Measurements from ENCODE around the gene C4orf50. TPM values are rescaled to one million over a fixed set of nuclear protein-coding genes. Genes with fewer than 3 reads are reported as not detected.
A peak's percentile ranks its signal among the peaks of the same experiment; 100 is the strongest.

C4orf50 gene
- total and polyA plus RNA-seq, 7 donors, result under 0.01 to 0.83 (median 0.43) TPM; not detected in 1

DNA sequence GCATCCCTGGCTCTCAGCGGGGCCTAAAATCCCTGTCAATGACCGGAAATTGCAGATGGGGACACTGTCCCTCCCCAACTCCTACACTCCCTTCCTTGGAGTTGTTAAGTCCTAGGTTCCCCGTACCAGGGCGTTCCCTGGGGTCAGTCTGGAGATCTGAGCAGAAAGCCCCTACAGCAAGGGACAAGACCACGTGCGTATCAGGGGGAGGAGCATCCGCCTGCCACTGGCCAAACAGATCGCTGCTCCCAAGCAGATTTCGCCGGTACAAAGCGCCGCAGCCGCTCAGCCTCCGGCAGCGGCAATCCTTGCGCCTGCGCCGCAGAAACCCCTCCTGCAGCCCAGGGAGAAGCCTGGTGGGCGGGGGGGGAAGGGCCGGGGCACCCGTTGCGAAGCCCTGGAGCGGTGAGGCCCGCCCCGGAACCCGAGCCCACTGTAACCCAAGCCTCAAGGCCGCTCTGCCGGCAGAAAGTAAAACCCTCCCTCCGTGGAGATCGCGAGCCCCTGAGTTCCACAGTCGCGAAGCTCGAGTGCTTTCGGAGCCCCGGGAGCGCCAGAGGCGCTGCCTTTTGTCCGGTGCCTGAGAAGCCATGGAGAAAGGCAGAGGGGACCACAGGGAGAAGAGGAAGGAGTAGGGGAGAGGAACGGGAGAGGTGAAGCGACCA, 128.0 kb downstream of the C4orf50 start:
- H3K27me3 ChIP-seq, result peaks cover 62 to 98% (median 80%) of the 10 kb centered on the region in 3 donors
- H3K9me3 ChIP-seq, result no peaks in the 10 kb centered on the region
- H3K4me1 ChIP-seq, result peaks cover 0 to 38% (median 35%) of the 10 kb centered on the region in 4 donors
- TF ChIP-seq EP300 (IDR thresholded peaks at IDR 0.05), result no peak
- no peak for TF ChIP-seq POLR2A (IDR thresholded peaks at IDR 0.05)
- no peak for TF ChIP-seq POLR2AphosphoS5 (IDR thresholded peaks at IDR 0.05)
- TF ChIP-seq, protein P1, sequence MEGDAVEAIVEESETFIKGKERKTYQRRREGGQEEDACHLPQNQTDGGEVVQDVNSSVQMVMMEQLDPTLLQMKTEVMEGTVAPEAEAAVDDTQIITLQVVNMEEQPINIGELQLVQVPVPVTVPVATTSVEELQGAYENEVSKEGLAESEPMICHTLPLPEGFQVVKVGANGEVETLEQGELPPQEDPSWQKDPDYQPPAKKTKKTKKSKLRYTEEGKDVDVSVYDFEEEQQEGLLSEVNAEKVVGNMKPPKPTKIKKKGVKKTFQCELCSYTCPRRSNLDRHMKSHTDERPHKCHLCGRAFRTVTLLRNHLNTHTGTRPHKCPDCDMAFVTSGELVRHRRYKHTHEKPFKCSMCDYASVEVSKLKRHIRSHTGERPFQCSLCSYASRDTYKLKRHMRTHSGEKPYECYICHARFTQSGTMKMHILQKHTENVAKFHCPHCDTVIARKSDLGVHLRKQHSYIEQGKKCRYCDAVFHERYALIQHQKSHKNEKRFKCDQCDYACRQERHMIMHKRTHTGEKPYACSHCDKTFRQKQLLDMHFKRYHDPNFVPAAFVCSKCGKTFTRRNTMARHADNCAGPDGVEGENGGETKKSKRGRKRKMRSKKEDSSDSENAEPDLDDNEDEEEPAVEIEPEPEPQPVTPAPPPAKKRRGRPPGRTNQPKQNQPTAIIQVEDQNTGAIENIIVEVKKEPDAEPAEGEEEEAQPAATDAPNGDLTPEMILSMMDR (IDR thresholded peaks at IDR 0.05), result no peak
- H3K36me3 ChIP-seq, result no peaks in the 10 kb centered on the region
- H3K4me3 ChIP-seq, result peak overlapping the region in 1 of 4 donors; percentile 19
- H3K27ac ChIP-seq, result no peak overlapping the region
- WGBS, 2 donors, result 4 to 14% methylated on average over 41 of the region's 41 CpGs
- DNase-seq, result no peak
- intact Hi-C loops (cut with DNase I), result no loop called here

- intact Hi-C loops (cut with DNase I), result no loop called here
- Histone ChIP-seq H3K4me3 (peak overlapping the region in 1 of 4 donors; percentile 48), H3K4me1 (peaks cover 0 to 38% (median 35%) of the 10 kb centered on the region in 4 donors)
These were observed 129.1 kb downstream of the C4orf50 start for GRCh38 chr4:5889002-5889696.

GRCh38 chr4:5888222-5889001, 129.8 kb downstream of the C4orf50 start:
- H3K36me3 ChIP-seq, result no peaks in the 10 kb centered on the region
- no peak for DNase-seq
- peaks cover 54 to 87% (median 65%) of the 10 kb centered on the region in 3 donors for H3K27me3 ChIP-seq
- H3K9me3 ChIP-seq, result no peaks in the 10 kb centered on the region
- H3K4me1 ChIP-seq, result peaks cover 0 to 38% (median 34%) of the 10 kb centered on the region in 4 donors
- H3K4me3 ChIP-seq, result peak overlapping the region; percentile 19 to 57 (median 45)
- H3K27ac ChIP-seq, result no peak overlapping the region
- WGBS, 2 donors, result 3% methylated on average over 78 to 81 of the region's 81 CpGs
- TF ChIP-seq EP300 (IDR thresholded peaks at IDR 0.05) (no peak), POLR2AphosphoS5 (IDR thresholded peaks at IDR 0.05) (no peak), POLR2A (IDR thresholded peaks at IDR 0.05) (no peak)
- TF ChIP-seq, protein P1 (IDR thresholded peaks at IDR 0.05), result no peak
- intact Hi-C loops (cut with DNase I), result no loop called here

More at GRCh38 chr4:5889002-5889696, 129.1 kb downstream of the C4orf50 start:
- TF ChIP-seq EP300 (IDR thresholded peaks at IDR 0.05) (no peak), POLR2A (IDR thresholded peaks at IDR 0.05) (no peak), POLR2AphosphoS5 (IDR thresholded peaks at IDR 0.05) (no peak)
- TF ChIP-seq, protein P1 (IDR thresholded peaks at IDR 0.05), result no peak
- H3K27me3 ChIP-seq, result peaks cover 59 to 90% (median 73%) of the 10 kb centered on the region in 3 donors
- no peak for DNase-seq
- no peaks in the 10 kb centered on the region for H3K36me3 ChIP-seq
- H3K9me3 ChIP-seq, result no peaks in the 10 kb centered on the region
- H3K27ac ChIP-seq, result no peak overlapping the region
- 27 to 29% methylated on average over 8 of the region's 8 CpGs for WGBS, 2 donors

GRCh38 chr4:5887361-5888221, 130.6 kb downstream of the C4orf50 start:
- TF ChIP-seq POLR2A (IDR thresholded peaks at IDR 0.05) (no peak), EP300 (IDR thresholded peaks at IDR 0.05) (no peak), POLR2AphosphoS5 (IDR thresholded peaks at IDR 0.05) (no peak)
- TF ChIP-seq, protein P1 (IDR thresholded peaks at IDR 0.05), result no peak
- Histone ChIP-seq H3K4me3 (peak overlapping the region; percentile 19 to 57 (median 45)), H3K27me3 (peaks cover 52 to 81% (median 59%) of the 10 kb centered on the region in 3 donors), H3K27ac (no peak overlapping the region), H3K36me3 (no peaks in the 10 kb centered on the region), H3K4me1 (peaks cover 0 to 32% (median 30%) of the 10 kb centered on the region in 4 donors), H3K9me3 (no peaks in the 10 kb centered on the region)
- DNase-seq, result no peak
- 4 to 6% methylated on average over 70 of the region's 70 CpGs for WGBS, 2 donors
- intact Hi-C loops (cut with DNase I), result no loop called here

Measured in sigmoid colon (tissue), 7 donors.